Esophagus muscularis mucosa (tissue), 4 donors: ENCODE measurements around the gene YLPM1. TPM values are rescaled to one million over a fixed set of nuclear protein-coding genes. Genes with fewer than 3 reads are reported as not detected.
A peak's percentile ranks its signal among the peaks of the same experiment; 100 is the strongest.

ENCODE experiments used
- DNase-seq: peaks from one replicate; pipeline ENCODE4 v3.0.0-alpha.2; 2017; ENCODE audit errors: extremely low spot score
- H3K27ac ChIP-seq, 4 donors: fragments of 200-600 bp; sonication (generic); replicated peaks in 1 of 4; 1 replicate in 3 of 4; 2 replicates in 1 of 4; pipeline ENCODE4 v1.5.1; 2016 to 2019; ENCODE audit warnings: mild to moderate bottlenecking in 1 of 4
- H3K27me3 ChIP-seq, 4 donors: fragments of 200-600 bp; sonication (generic); one replicate each; pipeline versions ENCODE4 v1.5.1 to v1.6.0; 2016 to 2019
- H3K36me3 ChIP-seq, 4 donors: fragments of 200-600 bp; sonication (generic); one replicate each; pipeline ENCODE4 v1.5.1; 2016 to 2019
- H3K4me1 ChIP-seq, 4 donors: fragments of 200-600 bp; sonication (generic); one replicate each; pipeline ENCODE4 v1.5.1; 2016 to 2019
- H3K4me3 ChIP-seq, 4 donors: fragments of 200-600 bp; sonication (generic); 1 replicate in 2 of 4; 2 replicates in 2 of 4; pipeline ENCODE4 v1.5.1; 2016 to 2019; ENCODE audit warnings: mild to moderate bottlenecking in 4 of 4, moderate library complexity in 1 of 4
- H3K9me3 ChIP-seq, 4 donors: fragments of 200-600 bp; sonication (generic); 1 replicate in 3 of 4; 2 replicates in 1 of 4; pipeline ENCODE4 v1.5.1; 2016 to 2019
- EP300 ChIP-seq: sonication (generic); formaldehyde crosslinking; IDR thresholded peaks from one replicate; pipeline ENCODE4 v1.6.1; 2017; ENCODE audit warnings: antibody characterized with exemption
- POLR2A ChIP-seq: fragments of 450-650 bp; IDR thresholded peaks from one replicate; pipeline ENCODE4 v1.6.1; 2017; ENCODE audit warnings: antibody characterized with exemption, moderate library complexity, mild to moderate bottlenecking, low read depth
- POLR2AphosphoS5 ChIP-seq, 2 donors: sonication (generic); formaldehyde crosslinking; IDR thresholded peaks; one replicate each; pipeline ENCODE4 v1.6.1; 2017; ENCODE audit warnings: antibody characterized with exemption in 2 of 2
- WGBS: methylation state at CpG from one replicate; pipeline ENCODE4 v1.1.5; 2018; 5-methylcytosine and 5-hydroxymethylcytosine counted together
- intact Hi-C: fragments of 100-400 bp; cut with DNase I; formaldehyde crosslinking; loops from one replicate; pipeline ENCODE4 v1.15.1; 2023
- total RNA-seq, 4 donors: library from RNA; depleted of rRNA; stranded (reverse); fragments of >200 nt; gene quantifications; one replicate each; pipeline versions ENCODE4 v1.1.0 to v1.2.1, GENCODE V29; 2016
- TF ChIP-seq, protein P1 (sequence below), 3 experiments: fragments of 200-600 bp in 2 of 3; fragments of 450-650 bp in 1 of 3; sonication (generic) in 2 of 3; IDR thresholded peaks; one replicate each; pipeline ENCODE4 v1.5.1; 2017 to 2019; ENCODE audit warnings: antibody characterized with exemption in 3 of 3, mild to moderate bottlenecking in 2 of 3, moderate library complexity in 1 of 3

YLPM1 gene
- total RNA-seq, 4 donors from 2014 or later: 31.0 to 47.2 (median 36.0) TPM

DNA sequence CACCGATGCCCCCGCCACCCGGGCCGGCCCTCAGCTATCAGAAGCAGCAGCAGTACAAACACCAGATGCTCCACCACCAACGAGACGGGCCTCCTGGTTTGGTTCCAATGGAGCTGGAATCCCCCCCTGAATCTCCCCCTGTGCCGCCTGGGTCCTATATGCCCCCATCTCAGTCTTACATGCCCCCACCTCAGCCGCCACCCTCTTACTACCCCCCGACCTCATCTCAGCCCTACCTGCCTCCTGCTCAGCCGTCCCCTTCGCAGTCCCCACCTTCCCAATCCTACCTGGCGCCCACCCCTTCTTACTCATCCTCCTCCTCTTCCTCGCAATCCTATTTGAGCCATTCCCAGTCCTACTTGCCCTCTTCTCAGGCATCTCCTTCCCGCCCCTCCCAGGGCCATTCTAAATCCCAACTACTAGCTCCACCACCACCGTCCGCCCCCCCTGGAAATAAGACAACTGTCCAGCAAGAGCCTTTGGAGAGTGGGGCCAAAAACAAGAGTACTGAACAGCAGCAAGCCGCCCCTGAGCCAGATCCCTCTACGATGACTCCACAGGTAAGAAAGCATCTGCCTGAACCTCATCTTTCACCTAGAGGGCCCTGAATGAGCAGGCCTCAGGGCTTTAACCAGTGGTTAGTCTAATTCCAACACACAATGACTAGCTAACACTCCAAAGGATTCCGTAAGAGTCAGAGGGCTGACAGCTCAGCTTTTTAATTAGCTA is 851 bp downstream of the YLPM1 start:
- no peaks in the 10 kb centered on the region for H3K9me3 ChIP-seq
- 1% methylated on average over 13 of the region's 19 CpGs for WGBS
- TF ChIP-seq EP300 (no peak), POLR2A (no peak), POLR2AphosphoS5 (IDR thresholded peaks at IDR 0.05) (no peak)
- TF ChIP-seq, protein P1, sequence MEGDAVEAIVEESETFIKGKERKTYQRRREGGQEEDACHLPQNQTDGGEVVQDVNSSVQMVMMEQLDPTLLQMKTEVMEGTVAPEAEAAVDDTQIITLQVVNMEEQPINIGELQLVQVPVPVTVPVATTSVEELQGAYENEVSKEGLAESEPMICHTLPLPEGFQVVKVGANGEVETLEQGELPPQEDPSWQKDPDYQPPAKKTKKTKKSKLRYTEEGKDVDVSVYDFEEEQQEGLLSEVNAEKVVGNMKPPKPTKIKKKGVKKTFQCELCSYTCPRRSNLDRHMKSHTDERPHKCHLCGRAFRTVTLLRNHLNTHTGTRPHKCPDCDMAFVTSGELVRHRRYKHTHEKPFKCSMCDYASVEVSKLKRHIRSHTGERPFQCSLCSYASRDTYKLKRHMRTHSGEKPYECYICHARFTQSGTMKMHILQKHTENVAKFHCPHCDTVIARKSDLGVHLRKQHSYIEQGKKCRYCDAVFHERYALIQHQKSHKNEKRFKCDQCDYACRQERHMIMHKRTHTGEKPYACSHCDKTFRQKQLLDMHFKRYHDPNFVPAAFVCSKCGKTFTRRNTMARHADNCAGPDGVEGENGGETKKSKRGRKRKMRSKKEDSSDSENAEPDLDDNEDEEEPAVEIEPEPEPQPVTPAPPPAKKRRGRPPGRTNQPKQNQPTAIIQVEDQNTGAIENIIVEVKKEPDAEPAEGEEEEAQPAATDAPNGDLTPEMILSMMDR (IDR thresholded peaks at IDR 0.05): no peak
- H3K27me3 ChIP-seq: no peaks in the 10 kb centered on the region
- peak overlapping the region; percentile 94 to 99 (median 96) for H3K4me3 ChIP-seq
- H3K36me3 ChIP-seq: no peaks in the 10 kb centered on the region
- H3K27ac ChIP-seq: peak overlapping the region; percentile 86 to 95 (median 90)
- H3K4me1 ChIP-seq: peaks cover 37 to 56% (median 54%) of the 10 kb centered on the region in 4 donors
- no peak for DNase-seq
- intact Hi-C loops: no loop called here

DNA sequence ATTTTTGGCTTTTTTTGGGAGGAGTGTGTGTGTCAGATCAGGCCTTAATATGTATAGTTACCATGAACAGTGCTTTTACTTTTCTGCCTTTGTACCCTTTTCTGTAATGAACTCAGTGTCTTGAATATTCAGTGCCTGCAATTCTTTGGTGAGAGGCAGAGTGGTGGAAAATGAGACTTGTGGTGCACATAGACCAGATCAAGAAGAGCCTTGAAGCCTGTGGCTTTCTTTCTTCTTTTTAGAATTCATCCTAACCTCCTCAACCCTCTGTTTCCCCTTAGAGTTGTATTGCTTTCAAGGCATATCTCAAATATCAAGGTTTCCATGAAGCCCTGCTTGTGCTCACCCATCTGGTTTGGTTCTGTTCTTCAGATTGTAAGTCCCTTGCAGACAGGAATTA is 2.6 kb downstream of the YLPM1 start:
- H3K4me3 ChIP-seq: peak overlapping the region; percentile 94 to 99 (median 96)
- H3K9me3 ChIP-seq: no peaks in the 10 kb centered on the region
- TF ChIP-seq EP300 (no peak), POLR2A (no peak), POLR2AphosphoS5 (IDR thresholded peaks at IDR 0.05) (no peak)
- TF ChIP-seq, protein P1 (IDR thresholded peaks at IDR 0.05): no peak
- H3K27me3 ChIP-seq: no peaks in the 10 kb centered on the region
- no peak overlapping the region for H3K27ac ChIP-seq
- H3K4me1 ChIP-seq: peaks cover 37 to 61% (median 57%) of the 10 kb centered on the region in 4 donors
- intact Hi-C loops: no loop called here
- no peak for DNase-seq
- no peaks in the 10 kb centered on the region for H3K36me3 ChIP-seq

DNA sequence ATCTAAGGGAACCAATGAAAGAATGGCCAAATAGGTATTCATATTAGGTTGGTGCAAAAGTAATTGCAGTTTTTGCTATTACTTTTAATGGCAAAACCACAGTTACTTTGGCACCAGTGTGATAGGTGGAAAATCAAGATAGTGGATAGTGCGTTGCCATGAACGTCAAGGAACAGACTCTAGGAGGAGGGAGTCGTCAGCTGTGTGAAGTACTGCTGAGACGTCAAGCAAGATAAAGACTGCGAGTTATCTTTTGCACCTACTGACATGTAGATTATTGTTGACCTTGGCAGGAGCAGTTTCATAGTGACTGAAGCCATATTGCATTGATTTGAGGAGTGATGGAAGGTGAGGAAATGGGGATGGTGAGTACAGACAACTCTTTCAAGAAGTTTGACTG is 8.3 kb downstream of the YLPM1 start:
- 70% methylated on average over 5 of the region's 5 CpGs for WGBS
- Histone ChIP-seq H3K4me3 (no peak overlapping the region), H3K9me3 (no peaks in the 10 kb centered on the region), H3K27ac (no peak overlapping the region), H3K4me1 (peaks cover 15 to 32% (median 28%) of the 10 kb centered on the region in 4 donors), H3K36me3 (peaks cover 0 to 4% (median 1%) of the 10 kb centered on the region in 4 donors), H3K27me3 (no peaks in the 10 kb centered on the region)
- intact Hi-C loops: no loop called here
- TF ChIP-seq, protein P1 (IDR thresholded peaks at IDR 0.05): no peak
- TF ChIP-seq POLR2AphosphoS5 (IDR thresholded peaks at IDR 0.05): no peak
- no peak for TF ChIP-seq POLR2A
- TF ChIP-seq EP300: no peak
- DNase-seq: no peak

DNA sequence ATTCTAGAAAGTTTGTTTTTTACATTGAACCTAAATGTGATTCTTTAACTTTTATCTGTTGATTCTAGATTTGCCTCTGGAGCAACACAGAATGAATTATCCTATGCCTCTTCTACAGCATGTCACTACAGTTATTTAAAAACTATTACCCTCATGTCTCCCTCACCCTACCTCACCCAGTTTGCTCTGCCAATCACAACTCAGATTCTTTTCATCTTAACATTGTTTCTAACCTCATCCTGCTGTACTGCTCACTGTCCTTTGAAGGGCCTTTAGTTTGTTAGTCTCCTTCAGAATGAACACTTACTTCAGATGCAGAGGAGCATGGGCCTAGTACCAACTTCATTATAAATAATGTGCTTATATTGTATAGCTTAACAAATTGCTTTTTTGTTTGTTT is 21.5 kb downstream of the YLPM1 start:
- TF ChIP-seq POLR2A (no peak), EP300 (no peak), POLR2AphosphoS5 (IDR thresholded peaks at IDR 0.05) (no peak)
- TF ChIP-seq, protein P1 (IDR thresholded peaks at IDR 0.05): no peak
- Histone ChIP-seq H3K36me3 (peaks cover 22 to 80% (median 58%) of the 10 kb centered on the region in 4 donors), H3K4me3 (no peak overlapping the region), H3K4me1 (peaks cover 0 to 6% (median 0%) of the 10 kb centered on the region in 4 donors), H3K27ac (no peak overlapping the region), H3K27me3 (no peaks in the 10 kb centered on the region), H3K9me3 (no peaks in the 10 kb centered on the region)
- intact Hi-C loops: no loop called here
- DNase-seq: no peak
